Endothelial cell of umbilical vein (primary cell): ENCODE data around the gene ZNF354C. TPM values are rescaled to one million over a fixed set of nuclear protein-coding genes. Genes with fewer than 3 reads are reported as not detected.

ENCODE experiments used
- BruUV-seq: library from RNA; stranded (reverse); fragments of 400-500 nt; replicated peaks from 2 replicates; lab custom pipeline; 2021; lab: Mats Ljungman, UMichigan
- CTCF ChIA-PET: fragments of 300-600, 350-600 bp; sonication (Branson Sonifier 250); formaldehyde crosslinking; loops from one replicate; lab custom pipeline; 2021; ENCODE audit warnings: antibody characterized with exemption, inconsistent platforms; lab: Charles Lee
- POLR2A ChIA-PET: fragments of 300-600, 350-600 bp; sonication (Branson Sonifier 250); formaldehyde crosslinking; loops from one replicate; lab custom pipeline; 2021; ENCODE audit warnings: antibody characterized with exemption, inconsistent platforms; lab: Charles Lee
- DNase-seq: peaks from one replicate; pipeline ENCODE4 v3.0.0-alpha.2; 2011; ENCODE audit warnings: low read depth, low spot score
- FAIRE-seq: peaks from 2 replicates; lab custom pipeline; 2011; peaks lifted over from hg19 to GRCh38; lab: Jason Lieb, UNC
- H2AFZ ChIP-seq: 2 replicates; pipeline ENCODE4 v1.6.0; 2012; ENCODE audit warnings: low read depth, low read length, control low read depth, inconsistent platforms
- H3K27ac ChIP-seq: 2 replicates; pipeline ENCODE4 v1.5.1; 2011; ENCODE audit warnings: low read depth, mild to moderate bottlenecking, control low read depth, low read length, moderate library complexity; ENCODE audit not compliant: insufficient read depth
- H3K27me3 ChIP-seq, 2 experiments: 2 replicates each; pipeline versions ENCODE4 v1.6.0 to v1.6.1; 2011; ENCODE audit warnings: low read length in 2 of 2, mixed read lengths in 1 of 2; ENCODE audit not compliant: control insufficient read depth in 2 of 2, insufficient read depth in 2 of 2
- H3K36me3 ChIP-seq, 2 experiments: 2 replicates in 1 of 2; 3 replicates in 1 of 2; pipeline ENCODE4 v1.5.1; 2011; ENCODE audit warnings: low read length in 2 of 2, mild to moderate bottlenecking in 1 of 2, moderate library complexity in 1 of 2; ENCODE audit not compliant: control insufficient read depth in 2 of 2, insufficient read depth in 2 of 2; ENCODE audit errors: extremely low read depth in 1 of 2
- H3K4me1 ChIP-seq: 3 replicates; pipeline ENCODE4 v1.5.1; 2011; ENCODE audit warnings: mild to moderate bottlenecking, low read length; ENCODE audit not compliant: control insufficient read depth, insufficient read depth; ENCODE audit errors: extremely low read depth
- H3K4me2 ChIP-seq: 2 replicates; pipeline ENCODE4 v1.6.1; 2011; ENCODE audit warnings: low read length, control low read depth, mixed read lengths; ENCODE audit not compliant: insufficient read depth
- H3K4me3 ChIP-seq, 3 experiments: fragments of 200-600 bp in 1 of 3; sonication (generic), shearing (Covaris generic) in 1 of 3; replicated peaks in 1 of 3; 2 replicates each; pipeline ENCODE4 v1.5.1; 2011 to 2016; ENCODE audit warnings: control low read depth in 3 of 3, low read length in 3 of 3, mild to moderate bottlenecking in 2 of 3, inconsistent platforms in 1 of 3, low read depth in 1 of 3, moderate library complexity in 1 of 3; ENCODE audit not compliant: insufficient read depth in 1 of 3
- H3K79me2 ChIP-seq: 2 replicates; pipeline ENCODE4 v1.6.0; 2012; ENCODE audit warnings: low read length, inconsistent platforms; ENCODE audit not compliant: control insufficient read depth, insufficient read depth
- H3K9ac ChIP-seq: replicated peaks from 2 replicates; pipeline ENCODE3; 2011; ENCODE audit warnings: low read length, control low read depth; ENCODE audit not compliant: insufficient read depth; ENCODE audit errors: extremely low read depth
- H3K9me1 ChIP-seq: replicated peaks from 3 replicates; pipeline ENCODE4 v1.6.0; 2011; ENCODE audit warnings: mild to moderate bottlenecking, low read length; ENCODE audit not compliant: control insufficient read depth, insufficient read depth; ENCODE audit errors: extremely low read depth
- H3K9me3 ChIP-seq: replicated peaks from 2 replicates; pipeline ENCODE4 v1.5.1; 2012; ENCODE audit warnings: low read length, inconsistent platforms; ENCODE audit not compliant: control insufficient read depth, insufficient read depth
- H4K20me1 ChIP-seq: replicated peaks from 2 replicates; pipeline ENCODE3; 2011; ENCODE audit warnings: mild to moderate bottlenecking, low read length; ENCODE audit not compliant: control insufficient read depth, insufficient read depth; ENCODE audit errors: extremely low read depth
- CTCF ChIP-seq, 2 donors: IDR thresholded peaks; 1 replicate in 1 of 2; 2 replicates in 1 of 2; pipeline ENCODE4 v1.5.1; 2011; ENCODE audit warnings: low read length in 2 of 2, mild to moderate bottlenecking in 2 of 2, moderate library complexity in 2 of 2, control low read depth in 1 of 2, inconsistent platforms in 1 of 2, low read depth in 1 of 2; ENCODE audit not compliant: insufficient read depth in 1 of 2; ENCODE audit errors: extremely low read depth in 1 of 2
- EZH2 ChIP-seq: IDR thresholded peaks from 2 replicates; pipeline ENCODE4 v1.6.1; 2012; ENCODE audit warnings: borderline replicate concordance, low read depth, mild to moderate bottlenecking, moderate library complexity, low read length, inconsistent platforms; ENCODE audit not compliant: severe bottlenecking
- FOS ChIP-seq: IDR thresholded peaks from 2 replicates; pipeline ENCODE4 v1.6.1; 2011; ENCODE audit warnings: mild to moderate bottlenecking, low read length, moderate library complexity, borderline replicate concordance; ENCODE audit not compliant: insufficient read depth
- GATA2 ChIP-seq: IDR thresholded peaks from 2 replicates; pipeline ENCODE4 v1.7.0; 2011; ENCODE audit warnings: low read depth, mild to moderate bottlenecking, moderate library complexity, mixed read lengths, low read length; ENCODE audit not compliant: insufficient read length, insufficient read depth
- JUN ChIP-seq: IDR thresholded peaks from 2 replicates; pipeline ENCODE4 v1.6.1; 2011; ENCODE audit warnings: borderline replicate concordance, low read depth; ENCODE audit not compliant: insufficient read length, insufficient read depth
- MAX ChIP-seq: IDR thresholded peaks from 2 replicates; pipeline ENCODE4 v1.6.1; 2011; ENCODE audit not compliant: insufficient read depth, insufficient read length
- MYC ChIP-seq: IDR thresholded peaks from one replicate; pipeline ENCODE4 v1.6.1; 2011; ENCODE audit warnings: mild to moderate bottlenecking, low read depth, low read length
- POLR2A ChIP-seq: IDR thresholded peaks from 2 replicates; pipeline ENCODE4 v1.6.1; 2012; ENCODE audit warnings: low read depth, mild to moderate bottlenecking, control low read depth, low read length
- POLR2AphosphoS5 ChIP-seq: IDR thresholded peaks from 2 replicates; pipeline ENCODE4 v1.6.1; 2012; ENCODE audit warnings: low read depth, mild to moderate bottlenecking, control low read depth, low read length, moderate library complexity; ENCODE audit not compliant: insufficient read depth
- dilution Hi-C: fragments of 300-500 bp; cut with MboI; formaldehyde crosslinking; loops from one replicate; pipeline ENCODE4 v1.15.0; 2019; ENCODE audit warnings: low sequenced_read_pairs; ENCODE audit not compliant: extremely low pct_ligation_motif_present
- intact Hi-C: fragments of 100-400 bp; cut with micrococcal nuclease; formaldehyde crosslinking; loops from one replicate; pipeline ENCODE4 v1.10.0; 2022
- polyA plus RNA-seq, 4 experiments: library from polyadenylated mRNA; depleted of rRNA in 3 of 4; stranded (reverse) in 3 of 4; unstranded in 1 of 4; fragments of >200 nt; gene quantifications; 2 replicates each; pipeline versions ENCODE4 v1.2.1 to v1.2.3, GENCODE V29; 2011 to 2012; ENCODE audit warnings: missing spikeins in 1 of 4
- total RNA-seq: library from RNA; stranded (reverse); gene quantifications from 2 replicates; pipeline ENCODE4 v1.2.3, GENCODE V29; 2021

Gene ZNF354C
- total and polyA plus RNA-seq, 2 donors (not counting 3 experiments of a cell fraction or from before 2014, with no cell fraction given): 1.5 to 4.7 TPM

- Histone ChIP-seq H3K4me1 (peaks cover 3% of the 10 kb centered on the region), H3K4me3 (no peak overlapping the region), H3K27me3 (no peaks in the 10 kb centered on the region), H3K9me3 (no peaks in the 10 kb centered on the region), H3K36me3 (peaks cover 0 to 5% of the 10 kb centered on the region in 2 experiments), H3K27ac (no peak overlapping the region), H3K9ac (no peak overlapping the region), H3K9me1 (no peaks in the 10 kb centered on the region), H3K4me2 (no peak overlapping the region), H2AFZ (no peak overlapping the region), H3K79me2 (peaks cover 4% of the 10 kb centered on the region), H4K20me1 (no peaks in the 10 kb centered on the region)
- dilution Hi-C loops: no loop called here
- no peak for TF ChIP-seq POLR2A
- TF ChIP-seq MYC: no peak
- POLR2A ChIA-PET: no interaction called here
- DNase-seq (no peak), FAIRE-seq (no peak)
- CTCF ChIA-PET: no interaction called here
- intact Hi-C loops: no loop called here
- no TSS peak for BruUV-seq
Observed at GRCh38 chr5:179065703-179066102, 5.5 kb downstream of the ZNF354C start.

GRCh38 chr5:179079165-179079987, 19.2 kb downstream of the ZNF354C start:
- no peak for DNase-seq
- no peaks in the 10 kb centered on the region for H3K79me2 ChIP-seq
- intact Hi-C loops: no loop called here
- no peak overlapping the region for H3K4me2 ChIP-seq
- dilution Hi-C loops: no loop called here
- H3K27me3 ChIP-seq: no peaks in the 10 kb centered on the region
- no TSS peak for BruUV-seq
- no peaks in the 10 kb centered on the region for H3K4me1 ChIP-seq
- TF ChIP-seq POLR2A: no peak
- TF ChIP-seq POLR2AphosphoS5: no peak
- TF ChIP-seq CTCF (IDR thresholded peaks at IDR 0.05; ENCODE audit: extremely low read depth in 1 of 2, insufficient read depth in 1 of 2, low read depth in 1 of 2, low read length in 2 of 2): no peak
- TF ChIP-seq MYC: no peak
- TF ChIP-seq GATA2: no peak
- TF ChIP-seq FOS: no peak
- TF ChIP-seq JUN: no peak
- no peak for TF ChIP-seq EZH2
- TF ChIP-seq MAX: no peak
- H2AFZ ChIP-seq: no peak overlapping the region
- no peaks in the 10 kb centered on the region for H3K9me1 ChIP-seq
- no peak for FAIRE-seq
- H4K20me1 ChIP-seq: no peaks in the 10 kb centered on the region
- peaks cover 8 to 10% of the 10 kb centered on the region in 2 experiments for H3K36me3 ChIP-seq
- peaks cover 23% of the 10 kb centered on the region for H3K9me3 ChIP-seq
- ChIA-PET CTCF (no interaction called here), POLR2A (no interaction called here)
- H3K4me3 ChIP-seq: no peak overlapping the region
- no peak overlapping the region for H3K9ac ChIP-seq
- no peak overlapping the region for H3K27ac ChIP-seq
